Measurements from ENCODE around the gene CFTR. TPM values are rescaled to one million over a fixed set of nuclear protein-coding genes. Genes with fewer than 3 reads are reported as not detected.

The CFTR gene
- total RNA-seq, 1 experiment from 2014 or later, result 1.2 TPM

DNA sequence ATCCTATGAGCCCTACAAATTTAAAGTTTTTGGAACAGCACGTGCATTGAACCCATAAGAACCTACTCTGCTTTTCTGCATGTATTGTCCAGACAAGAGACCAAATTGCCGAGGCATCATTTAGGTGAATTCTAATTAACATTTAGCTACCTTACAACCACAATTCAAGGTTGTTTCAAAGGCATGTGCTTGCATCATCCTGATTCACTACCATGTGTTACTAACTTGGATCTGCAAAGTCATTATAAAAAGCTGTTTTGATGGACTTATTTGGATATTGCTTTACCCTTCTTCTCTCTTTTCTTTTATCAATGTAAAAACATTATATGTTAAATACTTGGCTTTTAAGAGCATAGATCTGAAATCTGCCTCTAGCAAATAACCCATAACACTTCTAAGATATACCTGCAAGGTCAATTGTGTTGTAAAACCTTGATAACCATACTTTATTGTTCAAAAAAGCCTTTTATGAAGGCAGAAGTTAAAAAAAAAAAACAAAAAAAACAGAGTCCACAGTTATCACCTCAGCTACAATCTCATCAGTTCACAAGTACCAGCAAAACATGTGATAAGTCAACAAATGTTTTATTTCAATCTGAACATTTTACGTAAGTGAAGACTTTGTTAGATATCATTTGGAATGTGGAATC is 51.9 kb downstream of the CFTR start:
- no peaks in the 10 kb centered on the region for H3K9me3 ChIP-seq (ENCODE audit: control insufficient read depth, low read depth, low read length)
- no CpG with 5 or more reads among the region's 3 CpGs for WGBS (ENCODE audit: extremely low coverage, insufficient read length, low lambda C conversion rate)
- H2AFZ ChIP-seq (ENCODE audit: low read length), result no peak overlapping the region

More for the DNA sequence above, 51.9 kb downstream of the CFTR start:
- Histone ChIP-seq H3K27me3 (ENCODE audit: insufficient read depth, low read length) (no peaks in the 10 kb centered on the region), H2BK12ac (ENCODE audit: insufficient read length, low read depth, low read length) (no peak overlapping the region), H3K79me1 (ENCODE audit: insufficient read depth, low read depth, low read length, poor library complexity, severe bottlenecking) (no peaks in the 10 kb centered on the region), H3K56ac (ENCODE audit: insufficient read length, low read depth, low read length) (no peak overlapping the region), H3K4ac (ENCODE audit: low read depth, low read length) (no peak overlapping the region), H4K5ac (ENCODE audit: insufficient read length, low read depth, low read length) (no peak overlapping the region), H3K14ac (ENCODE audit: insufficient read depth, low read length) (no peak overlapping the region), H2BK20ac (ENCODE audit: low read depth, low read length, poor library complexity, severe bottlenecking) (no peak overlapping the region), H3K4me1 (ENCODE audit: insufficient read depth, low read length) (no peaks in the 10 kb centered on the region), H2AK5ac (ENCODE audit: insufficient read length, low read length) (no peak overlapping the region), H2BK120ac (ENCODE audit: low read depth, low read length, poor library complexity, severe bottlenecking) (no peak overlapping the region), H3K4me2 (ENCODE audit: insufficient read depth, insufficient read length, low read length) (no peak overlapping the region), H2BK15ac (ENCODE audit: low read depth, low read length) (no peak overlapping the region), H3K23ac (ENCODE audit: insufficient read length, low read depth, low read length) (no peak overlapping the region), H3K9ac (ENCODE audit: extremely low read depth, insufficient read length, low read length) (no peak overlapping the region), H4K20me1 (ENCODE audit: control insufficient read depth, insufficient read depth, insufficient read length) (no peaks in the 10 kb centered on the region), H3K27ac (ENCODE audit: insufficient read length, low read depth, low read length) (no peak overlapping the region), H3K23me2 (ENCODE audit: insufficient read length, low read depth, low read length, poor library complexity, severe bottlenecking) (no peaks in the 10 kb centered on the region), H4K91ac (ENCODE audit: insufficient read length, low read depth, low read length) (no peak overlapping the region), H3T11ph (ENCODE audit: low read length) (no peak overlapping the region), H4K8ac (replicated peaks; ENCODE audit: insufficient read length, low read depth, low read length) (no peak overlapping the region), H2BK5ac (ENCODE audit: insufficient read length, low read length) (no peak overlapping the region), H3K79me2 (ENCODE audit: insufficient read depth, low read length) (no peaks in the 10 kb centered on the region), H3K18ac (ENCODE audit: insufficient read length, low read depth, low read length) (no peak overlapping the region)
- Mint-ChIP-seq H3K9me3 (no peaks in the 10 kb centered on the region), H3K36me3 (ENCODE audit: insufficient read depth in 1 of 3, low read depth in 3 of 3) (no peaks in the 10 kb centered on the region), H3K27ac (no peak overlapping the region), H3K4me1 (no peaks in the 10 kb centered on the region), H3K4me3 (no peak overlapping the region), H3K27me3 (ENCODE audit: low read depth) (no peaks in the 10 kb centered on the region)
- no peak for DNase-seq
- TF ChIP-seq, protein P1, sequence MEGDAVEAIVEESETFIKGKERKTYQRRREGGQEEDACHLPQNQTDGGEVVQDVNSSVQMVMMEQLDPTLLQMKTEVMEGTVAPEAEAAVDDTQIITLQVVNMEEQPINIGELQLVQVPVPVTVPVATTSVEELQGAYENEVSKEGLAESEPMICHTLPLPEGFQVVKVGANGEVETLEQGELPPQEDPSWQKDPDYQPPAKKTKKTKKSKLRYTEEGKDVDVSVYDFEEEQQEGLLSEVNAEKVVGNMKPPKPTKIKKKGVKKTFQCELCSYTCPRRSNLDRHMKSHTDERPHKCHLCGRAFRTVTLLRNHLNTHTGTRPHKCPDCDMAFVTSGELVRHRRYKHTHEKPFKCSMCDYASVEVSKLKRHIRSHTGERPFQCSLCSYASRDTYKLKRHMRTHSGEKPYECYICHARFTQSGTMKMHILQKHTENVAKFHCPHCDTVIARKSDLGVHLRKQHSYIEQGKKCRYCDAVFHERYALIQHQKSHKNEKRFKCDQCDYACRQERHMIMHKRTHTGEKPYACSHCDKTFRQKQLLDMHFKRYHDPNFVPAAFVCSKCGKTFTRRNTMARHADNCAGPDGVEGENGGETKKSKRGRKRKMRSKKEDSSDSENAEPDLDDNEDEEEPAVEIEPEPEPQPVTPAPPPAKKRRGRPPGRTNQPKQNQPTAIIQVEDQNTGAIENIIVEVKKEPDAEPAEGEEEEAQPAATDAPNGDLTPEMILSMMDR (conservative IDR thresholded peaks at IDR 0.05), result no peak
